ENCODE measurements around the gene N4BP3.

- TF ChIP-seq CTCF (IDR thresholded peaks at IDR 0.05; ENCODE audit: insufficient read depth, low read length, poor library complexity, severe bottlenecking) (no peak), EZH2phosphoT487 (conservative IDR thresholded peaks at IDR 0.05; ENCODE audit: low read length) (no peak)
Measured at GRCh38 chr5:178115136-178115813, 1.9 kb downstream of the N4BP3 start.

All from SU-DHL-6 (cell line).